A673 (cell line): Measurements from ENCODE around the gene DOCK6. TPM values are rescaled to one million over a fixed set of nuclear protein-coding genes. Genes with fewer than 3 reads are reported as not detected.

Experiments used
- BruUV-seq: library from RNA; stranded (reverse); fragments of 400-500 nt; replicated peaks from 2 replicates; lab custom pipeline; 2021; lab: Mats Ljungman, UMichigan
- CTCF ChIA-PET: fragments of 300-600 bp; sonication (Branson Sonifier 250); formaldehyde crosslinking; loops from one replicate; lab custom pipeline; 2022; ENCODE audit warnings: antibody characterized with exemption; lab: Charles Lee
- POLR2A ChIA-PET: fragments of 300-600 bp; sonication (Branson Sonifier 250); formaldehyde crosslinking; loops from one replicate; lab custom pipeline; 2022; ENCODE audit warnings: antibody characterized with exemption; ENCODE audit not compliant: low non-redundant PET; lab: Charles Lee
- DNase-seq: peaks from one replicate; pipeline ENCODE4 v3.0.0-alpha.2; 2015; ENCODE audit warnings: low spot score
- H3K27ac ChIP-seq: fragments of 200-600 bp; sonication (generic); 2 replicates; pipeline ENCODE4 v1.5.1; 2016; ENCODE audit warnings: mixed run types, low read depth, mild to moderate bottlenecking, mixed read lengths, antibody characterized with exemption, low read length; ENCODE audit not compliant: poor library complexity, severe bottlenecking
- H3K27me3 ChIP-seq: fragments of 200-600 bp; sonication (generic); replicated peaks from 2 replicates; pipeline ENCODE4 v1.6.1; 2017; ENCODE audit warnings: mixed run types, low read depth, mild to moderate bottlenecking, mixed read lengths, antibody characterized with exemption, low read length; ENCODE audit not compliant: insufficient read depth, poor library complexity
- H3K36me3 ChIP-seq: fragments of 200-600 bp; sonication (generic); 2 replicates; pipeline ENCODE4 v1.6.1; 2016; ENCODE audit warnings: mixed run types, mild to moderate bottlenecking, mixed read lengths, antibody characterized with exemption, low read length; ENCODE audit not compliant: insufficient read depth, poor library complexity, severe bottlenecking
- H3K4me1 ChIP-seq: fragments of 200-600 bp; sonication (generic); 2 replicates; pipeline ENCODE4 v1.6.1; 2017; ENCODE audit warnings: mixed run types, mild to moderate bottlenecking, mixed read lengths, antibody characterized with exemption, low read length; ENCODE audit not compliant: insufficient read depth, poor library complexity, severe bottlenecking
- H3K4me3 ChIP-seq: fragments of 200-600 bp; sonication (generic); 2 replicates; pipeline ENCODE4 v1.5.1; 2016; ENCODE audit warnings: low read depth, mixed run types, mild to moderate bottlenecking, mixed read lengths, low read length; ENCODE audit not compliant: poor library complexity, severe bottlenecking
- H3K9me3 ChIP-seq: fragments of 200-600 bp; sonication (generic); 2 replicates; pipeline ENCODE4 v1.6.1; 2016; ENCODE audit warnings: mixed run types, low read depth, mild to moderate bottlenecking, mixed read lengths, antibody characterized with exemption, low read length; ENCODE audit not compliant: poor library complexity, severe bottlenecking
- CTCF ChIP-seq: fragments of 300-800, 200-600 bp; sonication (generic); conservative IDR thresholded peaks from 2 replicates; pipeline ENCODE4 v1.5.1; 2017; ENCODE audit warnings: low read depth, mild to moderate bottlenecking, antibody characterized with exemption, low read length, moderate library complexity, mixed read lengths
- EZH2 ChIP-seq: fragments of 200-600 bp; sonication (generic); IDR thresholded peaks from 2 replicates; pipeline ENCODE4 v1.6.1; 2017; ENCODE audit warnings: borderline replicate concordance, low read depth, mild to moderate bottlenecking, mixed read lengths, antibody characterized with exemption, low read length; ENCODE audit not compliant: poor library complexity, severe bottlenecking
- intact Hi-C: fragments of 100-400 bp; cut with micrococcal nuclease; formaldehyde crosslinking; loops from one replicate; pipeline ENCODE4 v1.10.0; 2022; ENCODE audit not compliant: unreplicated experiment
- total RNA-seq: library from RNA; stranded (reverse); gene quantifications from 2 replicates; pipeline ENCODE4 v1.2.3, GENCODE V29; 2021

DOCK6 gene
- total RNA-seq, 1 experiment from 2014 or later, result 15.6 TPM

DNA sequence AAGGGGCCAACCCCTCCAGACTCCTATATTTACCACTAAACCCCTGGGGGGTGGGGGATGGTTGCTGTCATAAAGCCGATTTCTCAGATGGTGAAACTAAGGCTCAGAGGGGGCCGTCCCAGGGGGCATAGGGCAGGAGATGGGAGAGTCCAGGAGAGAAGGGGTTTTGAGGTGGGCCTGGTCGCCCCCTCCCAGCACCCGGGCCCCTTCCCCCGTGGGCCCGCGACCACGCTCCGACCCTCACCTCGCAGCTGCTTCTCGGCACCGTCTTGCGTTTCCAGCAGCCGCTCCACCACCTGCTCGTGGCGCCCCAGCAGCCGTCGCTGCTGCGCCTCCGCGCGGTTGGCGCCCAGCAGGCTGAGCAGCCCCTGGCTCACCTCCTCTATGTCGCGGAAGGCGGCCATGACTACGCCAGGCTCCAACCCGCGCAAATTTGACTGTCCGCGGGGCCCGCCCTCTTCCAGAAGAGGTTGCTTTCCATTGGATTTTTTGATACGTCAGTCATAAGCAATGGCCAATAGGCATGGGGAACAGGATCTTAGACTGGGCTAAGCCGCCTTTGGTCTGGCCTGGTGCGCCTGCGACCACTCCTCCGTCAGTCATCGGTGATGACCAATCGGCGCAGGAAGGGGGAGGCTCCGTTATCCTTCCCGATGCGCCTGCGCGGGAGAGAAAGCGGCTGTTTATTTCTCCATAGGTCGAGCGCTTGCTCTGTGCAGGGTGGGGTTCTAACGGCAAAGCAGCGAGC is 106.8 kb downstream of the DOCK6 start, which contains the start of gene SPC24:
SPC24 (minus strand) TSS at position 410 of the 748 bp plus-strand sequence; CDS start at position 404, 6 bp downstream.
- POLR2A ChIA-PET, result interaction anchor here (0.6 kb wide), 1 partner anchor 59 kb away, joined by 3 read pairs; no protein-coding TSS in a partner anchor
- Histone ChIP-seq H3K4me1 (peaks cover 4% of the 10 kb centered on the region), H3K27me3 (no peaks in the 10 kb centered on the region), H3K36me3 (peaks cover 8% of the 10 kb centered on the region), H3K4me3 (peak within 1 kb of the TSS; percentile 98), H3K27ac (peak within 1 kb of the TSS; percentile 89), H3K9me3 (peaks cover 4% of the 10 kb centered on the region)
- DNase-seq, result peak; percentile 99
- no TSS peak for BruUV-seq
- CTCF ChIA-PET, result interaction anchor here (1.1 kb wide), 1 partner anchor 9 kb away, joined by 3 read pairs; no protein-coding TSS in a partner anchor
- intact Hi-C loops, result no loop called here
- TF ChIP-seq EZH2, result no peak
- no peak for TF ChIP-seq CTCF

GRCh38 chr19:11154683-11155047 is 107.7 kb downstream of the DOCK6 start:
- CTCF ChIA-PET, result no interaction called here
- BruUV-seq, result TSS peak; percentile 55

More at GRCh38 chr19:11154683-11155047, 107.7 kb downstream of the DOCK6 start:
- H3K27me3 ChIP-seq, result no peaks in the 10 kb centered on the region
- H3K4me3 ChIP-seq, result peak overlapping the region; percentile 98
- POLR2A ChIA-PET, result no interaction called here
- intact Hi-C loops, result no loop called here
- peaks cover 4% of the 10 kb centered on the region for H3K4me1 ChIP-seq
- H3K27ac ChIP-seq, result peak overlapping the region; percentile 89
- H3K36me3 ChIP-seq, result peaks cover 10% of the 10 kb centered on the region
- TF ChIP-seq EZH2, result no peak
- no peak for TF ChIP-seq CTCF
- no peak for DNase-seq
- no peaks in the 10 kb centered on the region for H3K9me3 ChIP-seq
